NB4 (cell line): ENCODE results near the gene PCDHGA7.
"Not testable (repeated sequence)": the region's sequence is repeated elsewhere in the genome, so short reads cannot be mapped to it uniquely, and the experiment has no call there.

Experiments
- CTCF ChIP-seq: IDR thresholded peaks from one replicate; pipeline ENCODE4 v1.5.1; 2012; ENCODE audit warnings: low read depth, low read length
- MAX ChIP-seq: IDR thresholded peaks from 2 replicates; pipeline ENCODE4 v1.6.1; 2011; ENCODE audit warnings: low read depth, low read length
- MYC ChIP-seq: IDR thresholded peaks from 2 replicates; pipeline ENCODE4 v1.6.1; 2011; ENCODE audit warnings: low read depth, low read length
- POLR2A ChIP-seq: IDR thresholded peaks from 2 replicates; pipeline ENCODE4 v1.6.1; 2011; ENCODE audit warnings: mild to moderate bottlenecking; ENCODE audit not compliant: insufficient read length; ENCODE audit errors: extremely low read depth

GRCh38 chr5:141340781-141341354 lies 41.7 kb upstream of the PCDHGA7 start:
- not testable (repeated sequence) for TF ChIP-seq CTCF, POLR2A, MYC, MAX
